Measurements from ENCODE around the gene SYT11.

GRCh38 chr1:155932081-155932480 lies 72.7 kb downstream of the SYT11 start:
- TF ChIP-seq CTCF (IDR thresholded peaks at IDR 0.05) = no peak
- no peak for TF ChIP-seq RNF2 (IDR thresholded peaks at IDR 0.05; ENCODE audit: borderline replicate concordance, low read depth)
- no peak for TF ChIP-seq POLR2A (IDR thresholded peaks at IDR 0.05; ENCODE audit: low read length)
- no peak for TF ChIP-seq USF2 (IDR thresholded peaks at IDR 0.05)
- TF ChIP-seq SMC3 (IDR thresholded peaks at IDR 0.05) = no peak
- TF ChIP-seq TP53 (CRISPR knock-in tag; IDR thresholded peaks at IDR 0.05) = no peak
- TF ChIP-seq, protein P1, sequence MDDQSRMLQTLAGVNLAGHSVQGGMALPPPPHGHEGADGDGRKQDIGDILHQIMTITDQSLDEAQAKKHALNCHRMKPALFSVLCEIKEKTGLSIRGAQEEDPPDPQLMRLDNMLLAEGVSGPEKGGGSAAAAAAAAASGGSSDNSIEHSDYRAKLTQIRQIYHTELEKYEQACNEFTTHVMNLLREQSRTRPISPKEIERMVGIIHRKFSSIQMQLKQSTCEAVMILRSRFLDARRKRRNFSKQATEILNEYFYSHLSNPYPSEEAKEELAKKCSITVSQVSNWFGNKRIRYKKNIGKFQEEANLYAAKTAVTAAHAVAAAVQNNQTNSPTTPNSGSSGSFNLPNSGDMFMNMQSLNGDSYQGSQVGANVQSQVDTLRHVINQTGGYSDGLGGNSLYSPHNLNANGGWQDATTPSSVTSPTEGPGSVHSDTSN (IDR thresholded peaks at IDR 0.05) = no peak
- no peak for TF ChIP-seq CHD2 (IDR thresholded peaks at IDR 0.05; ENCODE audit: low read length, partially characterized antibody)
- TF ChIP-seq ZFP36 (IDR thresholded peaks at IDR 0.05; ENCODE audit: borderline replicate concordance, partially characterized antibody) = no peak
- no peak for TF ChIP-seq EP300 (IDR thresholded peaks at IDR 0.05)
- no peak for TF ChIP-seq JUN (IDR thresholded peaks at IDR 0.05)
- TF ChIP-seq, protein P2, sequence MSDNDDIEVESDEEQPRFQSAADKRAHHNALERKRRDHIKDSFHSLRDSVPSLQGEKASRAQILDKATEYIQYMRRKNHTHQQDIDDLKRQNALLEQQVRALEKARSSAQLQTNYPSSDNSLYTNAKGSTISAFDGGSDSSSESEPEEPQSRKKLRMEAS (IDR thresholded peaks at IDR 0.05) = no peak

Data from A549 (cell line).